Retinal pigment epithelial cell (primary cell): Measurements from ENCODE around the gene ZNF566.

Experiments used
- DNase-seq: peaks from one replicate; pipeline ENCODE4 v3.0.0-alpha.2; 2010; ENCODE audit warnings: low read depth
- H3K4me3 ChIP-seq: 2 replicates; pipeline ENCODE4 v1.5.1; 2011; ENCODE audit warnings: mild to moderate bottlenecking, low read length, control low read depth, moderate library complexity
- CTCF ChIP-seq: conservative IDR thresholded peaks from 2 replicates; pipeline ENCODE4 v1.5.1; 2011; ENCODE audit warnings: low read depth, low read length, control low read depth, inconsistent platforms

ZNF566 gene

GRCh38 chr19:36489920-36490415 lies 607 bp upstream of the ZNF566 start:
- no peak for TF ChIP-seq CTCF
- peak overlapping the region; percentile 93 for H3K4me3 ChIP-seq
- peak; percentile 88 for DNase-seq

GRCh38 chr19:36488846-36489117 lies 579 bp downstream of the ZNF566 start:
- peak overlapping the region; percentile 93 for H3K4me3 ChIP-seq
- no peak for DNase-seq
- peak; percentile 4 for TF ChIP-seq CTCF

GRCh38 chr19:36488118-36488845 lies 1.1 kb downstream of the ZNF566 start:
- peak overlapping the region; percentile 93 for H3K4me3 ChIP-seq
- TF ChIP-seq CTCF: no peak
- no peak for DNase-seq

- no peak for TF ChIP-seq CTCF
- no peak for DNase-seq
- H3K4me3 ChIP-seq: no peak overlapping the region
These were observed 5.7 kb downstream of the ZNF566 start for GRCh38 chr19:36483653-36484052.

GRCh38 chr19:36482876-36483275 lies 6.5 kb downstream of the ZNF566 start:
- no peak for TF ChIP-seq CTCF
- no peak for DNase-seq
- H3K4me3 ChIP-seq: no peak overlapping the region

- TF ChIP-seq CTCF: no peak
- no peak overlapping the region for H3K4me3 ChIP-seq
These were observed 29.3 kb downstream of the ZNF566 start for GRCh38 chr19:36460046-36460445.

GRCh38 chr19:36456831-36457230 lies 32.5 kb downstream of the ZNF566 start:
- TF ChIP-seq CTCF: no peak
- no peak overlapping the region for H3K4me3 ChIP-seq
- DNase-seq: no peak

More at GRCh38 chr19:36460046-36460445, 29.3 kb downstream of the ZNF566 start:
- no peak for DNase-seq
